Thyroid gland (tissue), 4 donors: Measurements from ENCODE around the gene CCDC7. TPM values are rescaled to one million over a fixed set of nuclear protein-coding genes. Genes with fewer than 3 reads are reported as not detected.

ENCODE experiments used
- DNase-seq, 2 donors: peaks; one replicate each; pipeline ENCODE4 v3.0.0-alpha.2; 2019
- H3K27ac ChIP-seq, 3 donors: fragments of 200-600 bp; sonication (generic); 1 replicate in 2 of 3; 2 replicates in 1 of 3; pipeline ENCODE4 v1.5.1; 2016 to 2019; ENCODE audit warnings: mild to moderate bottlenecking in 1 of 3, moderate library complexity in 1 of 3
- H3K27me3 ChIP-seq: fragments of 200-600 bp; sonication (generic); one replicate; pipeline ENCODE4 v1.5.1; 2019
- H3K36me3 ChIP-seq, 2 donors: fragments of 200-600 bp; sonication (generic); one replicate each; pipeline ENCODE4 v1.5.1; 2016 to 2019
- H3K4me1 ChIP-seq, 2 donors: fragments of 200-600 bp; sonication (generic); one replicate each; pipeline ENCODE4 v1.5.1; 2017 to 2019
- H3K4me3 ChIP-seq, 3 donors: fragments of 200-600 bp; sonication (generic); replicated peaks in 1 of 3; 1 replicate in 2 of 3; 2 replicates in 1 of 3; pipeline ENCODE4 v1.5.1; 2016; ENCODE audit warnings: mild to moderate bottlenecking in 1 of 3
- H3K9me3 ChIP-seq: fragments of 200-600 bp; sonication (generic); one replicate; pipeline ENCODE4 v1.5.1; 2017
- CTCF ChIP-seq, 6 experiments: fragments of 200-600 bp in 3 of 6; fragments of 450-650 bp in 3 of 6; sonication (generic) in 3 of 6; IDR thresholded peaks; one replicate each; pipeline ENCODE4 v1.5.1; 2016 to 2019; ENCODE audit warnings: antibody characterized with exemption in 6 of 6, mild to moderate bottlenecking in 2 of 6, inconsistent platforms in 1 of 6, moderate library complexity in 1 of 6
- POLR2A ChIP-seq, 2 donors: fragments of 450-650 bp; IDR thresholded peaks; one replicate each; pipeline ENCODE4 v1.6.1; 2017; ENCODE audit warnings: antibody characterized with exemption in 2 of 2, mild to moderate bottlenecking in 2 of 2, moderate library complexity in 1 of 2
- WGBS, 2 donors: methylation state at CpG; one replicate each; pipeline ENCODE4 v1.1.5; 2017; 5-methylcytosine and 5-hydroxymethylcytosine counted together
- intact Hi-C: fragments of 100-400 bp; cut with DNase I; formaldehyde crosslinking; loops from one replicate; pipeline ENCODE4 v1.15.1; 2023
- total RNA-seq, 4 donors: library from RNA; depleted of rRNA; stranded (reverse); fragments of >200 nt; gene quantifications; one replicate each; pipeline ENCODE4 v1.2.3, GENCODE V29; 2016

The CCDC7 gene
- total RNA-seq, 4 donors from 2014 or later = 41.2 to 69.0 (median 55.2) TPM

- DNase-seq = no peak
- no peak overlapping the region for H3K27ac ChIP-seq
- intact Hi-C loops = no loop called here
- 81 to 91% methylated on average over 5 of the region's 5 CpGs for WGBS, 2 donors
- H3K4me3 ChIP-seq = no peak overlapping the region
- no peak for TF ChIP-seq POLR2A (IDR thresholded peaks at IDR 0.05)
- TF ChIP-seq CTCF (IDR thresholded peaks at IDR 0.05) = no peak
- H3K4me1 ChIP-seq = no peaks in the 10 kb centered on the region
- H3K9me3 ChIP-seq = no peaks in the 10 kb centered on the region
- H3K36me3 ChIP-seq = no peaks in the 10 kb centered on the region
- H3K27me3 ChIP-seq = no peaks in the 10 kb centered on the region
These were observed 37.2 kb upstream of the CCDC7 start for GRCh38 chr10:32408690-32409089.

GRCh38 chr10:32409741-32410140 lies 36.2 kb upstream of the CCDC7 start:
- Histone ChIP-seq H3K27ac (no peak overlapping the region), H3K27me3 (no peaks in the 10 kb centered on the region), H3K4me1 (no peaks in the 10 kb centered on the region), H3K9me3 (no peaks in the 10 kb centered on the region), H3K36me3 (no peaks in the 10 kb centered on the region), H3K4me3 (no peak overlapping the region)
- no peak for DNase-seq
- 85 to 89% methylated on average over 3 of the region's 3 CpGs for WGBS, 2 donors
- intact Hi-C loops = no loop called here
- TF ChIP-seq CTCF (IDR thresholded peaks at IDR 0.05) = no peak
- TF ChIP-seq POLR2A (IDR thresholded peaks at IDR 0.05) = no peak

GRCh38 chr10:32410569-32410968 lies 35.4 kb upstream of the CCDC7 start:
- no peak overlapping the region for H3K27ac ChIP-seq
- intact Hi-C loops = no loop called here
- 96 to 98% methylated on average over 8 of the region's 8 CpGs for WGBS, 2 donors
- no peaks in the 10 kb centered on the region for H3K36me3 ChIP-seq
- TF ChIP-seq POLR2A (IDR thresholded peaks at IDR 0.05) (no peak), CTCF (IDR thresholded peaks at IDR 0.05) (no peak)
- no peaks in the 10 kb centered on the region for H3K27me3 ChIP-seq
- no peak overlapping the region for H3K4me3 ChIP-seq
- DNase-seq = no peak
- H3K9me3 ChIP-seq = no peaks in the 10 kb centered on the region
- H3K4me1 ChIP-seq = no peaks in the 10 kb centered on the region

GRCh38 chr10:32411797-32412498 lies 34.0 kb upstream of the CCDC7 start:
- Histone ChIP-seq H3K4me3 (no peak overlapping the region), H3K4me1 (no peaks in the 10 kb centered on the region), H3K27me3 (no peaks in the 10 kb centered on the region), H3K9me3 (no peaks in the 10 kb centered on the region), H3K36me3 (no peaks in the 10 kb centered on the region), H3K27ac (no peak overlapping the region)
- TF ChIP-seq CTCF (IDR thresholded peaks at IDR 0.05) (no peak), POLR2A (IDR thresholded peaks at IDR 0.05) (no peak)
- intact Hi-C loops = no loop called here
- 71 to 79% methylated on average over 2 of the region's 2 CpGs for WGBS, 2 donors
- DNase-seq = no peak

GRCh38 chr10:32412499-32412853 lies 33.5 kb upstream of the CCDC7 start:
- H3K9me3 ChIP-seq = no peaks in the 10 kb centered on the region
- no peak overlapping the region for H3K4me3 ChIP-seq
- intact Hi-C loops = no loop called here
- no peak overlapping the region for H3K27ac ChIP-seq
- H3K27me3 ChIP-seq = no peaks in the 10 kb centered on the region
- H3K4me1 ChIP-seq = peaks cover 2 to 3% of the 10 kb centered on the region in 2 donors
- 64 to 66% methylated on average over 2 of the region's 2 CpGs for WGBS, 2 donors
- DNase-seq = no peak
- TF ChIP-seq CTCF (IDR thresholded peaks at IDR 0.05) (no peak), POLR2A (IDR thresholded peaks at IDR 0.05) (no peak)
- H3K36me3 ChIP-seq = no peaks in the 10 kb centered on the region
